ENCODE data around the gene PROCA1. TPM values are rescaled to one million over a fixed set of nuclear protein-coding genes. Genes with fewer than 3 reads are reported as not detected.

PROCA1 gene
- total and polyA plus RNA-seq, 5 donors from 2014 or later, result 0.37 to 5.3 (median 0.65) TPM; not detected in 1

DNA sequence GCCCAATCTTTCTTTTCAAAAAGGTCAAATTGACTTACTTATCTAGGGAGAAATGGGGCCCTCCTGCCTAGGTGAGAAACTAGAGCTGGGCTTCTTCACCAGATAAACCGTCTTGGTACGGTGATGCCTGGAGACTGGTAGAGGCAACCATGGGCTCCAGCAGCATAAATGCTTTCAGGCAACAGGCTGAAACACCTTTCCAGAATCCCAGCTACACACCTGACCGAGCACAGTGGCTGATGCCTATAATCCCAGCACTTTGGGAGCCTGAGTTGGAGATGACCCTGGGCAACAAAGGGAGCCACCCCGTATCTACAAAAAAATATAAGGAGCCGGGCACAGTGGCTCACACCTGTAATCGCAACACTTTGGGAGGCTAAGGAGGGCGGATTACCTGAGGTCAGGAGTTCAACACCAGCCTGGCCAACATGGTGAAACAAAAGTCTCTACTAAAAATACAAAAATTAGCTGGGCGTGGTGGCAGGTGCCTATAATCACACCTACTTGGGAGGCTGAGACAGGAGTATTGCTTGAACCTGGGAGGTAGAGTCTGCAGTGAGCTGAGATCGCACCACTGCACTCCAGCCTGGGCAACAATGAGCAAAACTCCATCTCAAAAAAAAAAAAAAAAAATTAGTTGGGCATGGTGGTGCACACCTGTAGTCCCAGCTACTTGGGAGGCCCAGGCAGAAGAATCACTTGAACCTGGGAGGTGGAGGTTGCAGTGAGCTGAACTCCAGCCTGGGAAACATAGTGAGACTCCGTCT, 40.1 kb upstream of the PROCA1 start:
- H3K4me3 ChIP-seq (ENCODE audit: low read depth, low read length), result no peak overlapping the region
- H3K27ac ChIP-seq (ENCODE audit: insufficient read depth, low read length, poor library complexity, severe bottlenecking), result no peak overlapping the region
- H3K4me1 Mint-ChIP-seq, result peaks cover 0 to 20% (median 4%) of the 10 kb centered on the region in 4 donors
- no peaks in the 10 kb centered on the region for H3K27me3 ChIP-seq (ENCODE audit: control insufficient read depth, insufficient read depth, low read length)
- H3K4me1 ChIP-seq (ENCODE audit: control insufficient read depth, insufficient read depth, low read length, poor library complexity, severe bottlenecking), result peaks cover 5% of the 10 kb centered on the region
- no peaks in the 10 kb centered on the region for H3K9me3 ChIP-seq (ENCODE audit: control insufficient read depth in 2 of 2, low read length in 2 of 2)
- no peaks in the 10 kb centered on the region for H3K36me3 Mint-ChIP-seq
- H3K27ac Mint-ChIP-seq, result no peak overlapping the region
- ATAC-seq (ENCODE audit: low read depth in 2 of 2) (no peak), DNase-seq (no peak)
- no peak overlapping the region for H3K4me3 Mint-ChIP-seq
- H3K36me3 ChIP-seq (ENCODE audit: control insufficient read depth, insufficient read depth, low read length), result peaks cover 15% of the 10 kb centered on the region
- no peaks in the 10 kb centered on the region for H3K27me3 Mint-ChIP-seq
- H3K9me3 Mint-ChIP-seq, result no peaks in the 10 kb centered on the region

DNA sequence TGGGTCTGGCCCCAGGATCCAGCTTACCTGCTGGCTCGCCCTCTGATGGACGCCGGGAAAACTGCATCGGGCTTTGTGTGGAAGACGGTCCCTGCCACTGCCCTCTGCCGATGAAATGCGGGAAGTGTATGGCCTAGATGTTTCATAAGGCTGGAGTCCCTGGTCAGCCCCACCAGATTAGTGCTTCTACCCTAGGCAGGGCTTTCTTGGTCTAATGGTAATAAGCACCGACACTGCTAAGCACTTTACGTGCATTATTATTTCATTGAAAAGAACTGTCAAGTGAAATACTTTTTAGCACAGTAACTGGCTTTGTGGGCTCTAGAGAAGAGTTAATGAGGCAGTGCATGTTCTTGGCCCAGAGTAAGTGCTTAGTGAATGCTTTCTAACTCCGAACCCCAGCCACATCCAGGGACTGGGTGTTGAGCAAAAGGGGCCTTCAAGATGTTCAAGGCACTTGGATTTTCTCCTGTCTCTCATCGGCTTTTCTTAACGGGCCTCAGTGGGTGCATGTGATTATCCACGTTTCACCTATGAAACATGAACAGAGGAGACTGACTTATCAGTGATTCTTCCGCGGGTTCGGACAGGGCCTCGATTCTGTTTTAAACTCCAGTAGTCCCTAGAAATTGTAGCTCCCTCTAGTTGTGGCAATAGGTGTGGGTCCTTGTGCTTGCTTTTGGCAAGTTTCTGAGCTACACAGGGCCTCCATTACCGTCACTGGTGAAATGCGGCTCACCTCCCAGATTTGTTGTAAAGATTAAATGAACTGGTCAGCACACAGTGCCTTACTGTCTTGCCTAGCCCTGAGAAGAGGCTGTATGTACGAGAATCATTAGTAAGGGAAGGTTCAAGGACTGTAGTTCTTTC, 38.7 kb upstream of the PROCA1 start:
- Mint-ChIP-seq H3K4me1 (peaks cover 0 to 32% (median 4%) of the 10 kb centered on the region in 4 donors), H3K9me3 (no peaks in the 10 kb centered on the region), H3K27me3 (no peaks in the 10 kb centered on the region), H3K27ac (peak overlapping the region in 1 of 3 donors; percentile 52), H3K36me3 (no peaks in the 10 kb centered on the region), H3K4me3 (peak overlapping the region in 2 of 4 donors; percentile 67 to 88)
- ATAC-seq (ENCODE audit: low read depth in 2 of 2) (peak; percentile 90 to 92), DNase-seq (peak; percentile 83 to 90 (median 85))
- peaks cover 14% of the 10 kb centered on the region for H3K36me3 ChIP-seq (ENCODE audit: control insufficient read depth, insufficient read depth, low read length)
- peak overlapping the region; percentile 28 for H3K27ac ChIP-seq (ENCODE audit: insufficient read depth, low read length, poor library complexity, severe bottlenecking)
- H3K9me3 ChIP-seq (ENCODE audit: control insufficient read depth in 2 of 2, low read length in 2 of 2), result no peaks in the 10 kb centered on the region
- peaks cover 17% of the 10 kb centered on the region for H3K4me1 ChIP-seq (ENCODE audit: control insufficient read depth, insufficient read depth, low read length, poor library complexity, severe bottlenecking)
- H3K4me3 ChIP-seq (ENCODE audit: low read depth, low read length), result no peak overlapping the region
- no peaks in the 10 kb centered on the region for H3K27me3 ChIP-seq (ENCODE audit: control insufficient read depth, insufficient read depth, low read length)

GRCh38 chr17:28749516-28750177, 38.0 kb upstream of the PROCA1 start:
- no peak overlapping the region for H3K4me3 ChIP-seq (ENCODE audit: low read depth, low read length)
- no peak for ATAC-seq (ENCODE audit: low read depth in 2 of 2)
- Mint-ChIP-seq H3K4me1 (peaks cover 0 to 36% (median 5%) of the 10 kb centered on the region in 4 donors), H3K36me3 (no peaks in the 10 kb centered on the region), H3K9me3 (no peaks in the 10 kb centered on the region), H3K4me3 (peak overlapping the region in 2 of 4 donors; percentile 67 to 88), H3K27me3 (no peaks in the 10 kb centered on the region), H3K27ac (peak overlapping the region in 1 of 3 donors; percentile 52)
- no peak for DNase-seq
- no peaks in the 10 kb centered on the region for H3K9me3 ChIP-seq (ENCODE audit: control insufficient read depth in 2 of 2, low read length in 2 of 2)
- peaks cover 25% of the 10 kb centered on the region for H3K4me1 ChIP-seq (ENCODE audit: control insufficient read depth, insufficient read depth, low read length, poor library complexity, severe bottlenecking)
- no peaks in the 10 kb centered on the region for H3K27me3 ChIP-seq (ENCODE audit: control insufficient read depth, insufficient read depth, low read length)
- peak overlapping the region; percentile 28 for H3K27ac ChIP-seq (ENCODE audit: insufficient read depth, low read length, poor library complexity, severe bottlenecking)
- peaks cover 14% of the 10 kb centered on the region for H3K36me3 ChIP-seq (ENCODE audit: control insufficient read depth, insufficient read depth, low read length)

DNA sequence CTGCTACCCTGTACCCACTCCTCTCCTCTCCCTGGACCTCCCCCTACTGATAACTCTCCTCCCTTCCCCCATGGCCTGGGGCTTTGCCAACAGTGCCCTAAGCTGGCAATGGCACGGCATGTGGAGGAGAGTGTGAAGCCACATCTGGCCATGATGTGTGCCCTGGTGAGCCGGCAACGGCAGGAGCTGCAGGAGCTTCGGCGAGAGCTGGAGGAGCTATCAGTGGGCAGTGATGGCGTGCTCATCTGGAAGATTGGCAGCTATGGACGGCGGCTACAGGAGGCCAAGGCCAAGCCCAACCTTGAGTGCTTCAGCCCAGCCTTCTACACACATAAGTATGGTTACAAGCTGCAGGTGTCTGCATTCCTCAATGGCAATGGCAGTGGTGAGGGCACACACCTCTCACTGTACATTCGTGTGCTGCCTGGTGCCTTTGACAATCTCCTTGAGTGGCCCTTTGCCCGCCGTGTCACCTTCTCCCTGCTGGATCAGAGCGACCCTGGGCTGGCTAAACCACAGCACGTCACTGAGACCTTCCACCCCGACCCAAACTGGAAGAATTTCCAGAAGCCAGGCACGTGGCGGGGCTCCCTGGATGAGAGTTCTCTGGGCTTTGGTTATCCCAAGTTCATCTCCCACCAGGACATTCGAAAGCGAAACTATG, 37.3 kb upstream of the PROCA1 start:
- Histone ChIP-seq H3K36me3 (ENCODE audit: control insufficient read depth, insufficient read depth, low read length) (peaks cover 14% of the 10 kb centered on the region), H3K4me1 (ENCODE audit: control insufficient read depth, insufficient read depth, low read length, poor library complexity, severe bottlenecking) (peaks cover 29% of the 10 kb centered on the region), H3K4me3 (ENCODE audit: low read depth, low read length) (no peak overlapping the region), H3K9me3 (ENCODE audit: control insufficient read depth in 2 of 2, low read length in 2 of 2) (no peaks in the 10 kb centered on the region), H3K27ac (ENCODE audit: insufficient read depth, low read length, poor library complexity, severe bottlenecking) (no peak overlapping the region), H3K27me3 (ENCODE audit: control insufficient read depth, insufficient read depth, low read length) (no peaks in the 10 kb centered on the region)
- ATAC-seq (ENCODE audit: low read depth in 2 of 2) (no peak), DNase-seq (no peak)
- Mint-ChIP-seq H3K9me3 (no peaks in the 10 kb centered on the region), H3K36me3 (no peaks in the 10 kb centered on the region), H3K27me3 (no peaks in the 10 kb centered on the region), H3K27ac (peak overlapping the region in 1 of 3 donors; percentile 78), H3K4me1 (peaks cover 0 to 36% (median 7%) of the 10 kb centered on the region in 4 donors), H3K4me3 (peak overlapping the region in 1 of 4 donors; percentile 52)

DNA sequence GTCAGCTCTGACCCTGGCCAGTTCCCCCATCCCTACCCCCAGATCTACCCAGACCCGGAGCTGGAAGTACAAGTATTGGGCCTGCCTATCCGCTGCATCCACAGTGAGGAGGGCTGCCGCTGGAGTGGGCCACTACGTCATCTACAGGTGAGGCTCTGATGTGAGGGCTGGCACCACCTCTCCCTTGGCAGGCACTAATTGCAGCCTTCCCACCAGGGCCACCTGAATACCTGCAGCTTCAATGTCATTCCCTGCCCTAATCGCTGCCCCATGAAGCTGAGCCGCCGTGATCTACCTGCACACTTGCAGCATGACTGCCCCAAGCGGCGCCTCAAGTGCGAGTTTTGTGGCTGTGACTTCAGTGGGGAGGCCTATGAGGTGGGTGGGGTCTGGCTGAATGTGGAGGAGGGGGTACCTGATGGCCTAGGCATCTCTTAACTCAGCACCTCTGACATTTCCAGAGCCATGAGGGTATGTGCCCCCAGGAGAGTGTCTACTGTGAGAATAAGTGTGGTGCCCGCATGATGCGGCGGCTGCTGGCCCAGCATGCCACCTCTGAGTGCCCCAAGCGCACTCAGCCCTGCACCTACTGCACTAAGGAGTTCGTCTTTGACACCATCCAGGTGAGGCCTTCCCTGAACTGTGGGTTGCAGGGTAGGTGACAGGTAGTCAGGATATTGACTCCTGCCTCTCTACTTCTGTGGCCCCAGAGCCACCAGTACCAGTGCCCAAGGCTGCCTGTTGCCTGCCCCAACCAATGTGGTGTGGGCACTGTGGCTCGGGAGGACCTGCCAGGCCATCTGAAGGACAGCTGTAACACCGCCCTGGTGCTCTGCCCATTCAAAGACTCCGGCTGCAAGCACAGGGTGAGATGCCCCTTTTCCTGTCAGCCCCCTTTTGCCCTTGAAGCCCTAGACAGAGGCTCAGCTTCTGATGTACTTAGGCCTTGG, 36.4 kb upstream of the PROCA1 start:
- H3K27me3 Mint-ChIP-seq, result no peaks in the 10 kb centered on the region
- peaks cover 14% of the 10 kb centered on the region for H3K36me3 ChIP-seq (ENCODE audit: control insufficient read depth, insufficient read depth, low read length)
- H3K27me3 ChIP-seq (ENCODE audit: control insufficient read depth, insufficient read depth, low read length), result no peaks in the 10 kb centered on the region
- peak overlapping the region in 1 of 3 donors; percentile 78 for H3K27ac Mint-ChIP-seq
- no peaks in the 10 kb centered on the region for H3K9me3 Mint-ChIP-seq
- H3K4me3 Mint-ChIP-seq, result peak overlapping the region in 1 of 4 donors; percentile 52
- no peaks in the 10 kb centered on the region for H3K9me3 ChIP-seq (ENCODE audit: control insufficient read depth in 2 of 2, low read length in 2 of 2)
- peak overlapping the region; percentile 41 for H3K27ac ChIP-seq (ENCODE audit: insufficient read depth, low read length, poor library complexity, severe bottlenecking)
- H3K36me3 Mint-ChIP-seq, result no peaks in the 10 kb centered on the region
- H3K4me1 Mint-ChIP-seq, result peaks cover 0 to 38% (median 7%) of the 10 kb centered on the region in 4 donors
- ATAC-seq (ENCODE audit: low read depth in 2 of 2) (no peak), DNase-seq (no peak)
- no peak overlapping the region for H3K4me3 ChIP-seq (ENCODE audit: low read depth, low read length)
- H3K4me1 ChIP-seq (ENCODE audit: control insufficient read depth, insufficient read depth, low read length, poor library complexity, severe bottlenecking), result peaks cover 36% of the 10 kb centered on the region

- Histone ChIP-seq H3K36me3 (ENCODE audit: control insufficient read depth, insufficient read depth, low read length) (peaks cover 14% of the 10 kb centered on the region), H3K27me3 (ENCODE audit: control insufficient read depth, insufficient read depth, low read length) (no peaks in the 10 kb centered on the region), H3K9me3 (ENCODE audit: control insufficient read depth in 2 of 2, low read length in 2 of 2) (no peaks in the 10 kb centered on the region), H3K4me3 (ENCODE audit: low read depth, low read length) (no peak overlapping the region), H3K4me1 (ENCODE audit: control insufficient read depth, insufficient read depth, low read length, poor library complexity, severe bottlenecking) (peaks cover 38% of the 10 kb centered on the region), H3K27ac (ENCODE audit: insufficient read depth, low read length, poor library complexity, severe bottlenecking) (no peak overlapping the region)
- no peaks in the 10 kb centered on the region for H3K9me3 Mint-ChIP-seq
- DNase-seq (no peak), ATAC-seq (ENCODE audit: low read depth in 2 of 2) (no peak)
- no peaks in the 10 kb centered on the region for H3K36me3 Mint-ChIP-seq
- peak overlapping the region in 2 of 4 donors; percentile 22 to 97 for H3K4me3 Mint-ChIP-seq
- H3K4me1 Mint-ChIP-seq, result peaks cover 0 to 36% (median 7%) of the 10 kb centered on the region in 4 donors
- no peaks in the 10 kb centered on the region for H3K27me3 Mint-ChIP-seq
- no peak overlapping the region for H3K27ac Mint-ChIP-seq
These were observed 35.5 kb upstream of the PROCA1 start for GRCh38 chr17:28747051-28747691.
